Omental fat pad (tissue), 4 donors: ENCODE results near the gene TECTB. TPM values are rescaled to one million over a fixed set of nuclear protein-coding genes. Genes with fewer than 3 reads are reported as not detected.

Source experiments
- ATAC-seq: fragments of 150-250 bp; one replicate; pipeline ENCODE4 v1.9.1; 2016; ENCODE audit warnings: mild to moderate bottlenecking, moderate library complexity; ENCODE audit not compliant: low FRiP score
- DNase-seq: peaks from one replicate; pipeline ENCODE4 v3.0.0-alpha.2; 2019; ENCODE audit warnings: low spot score
- CTCF ChIP-seq, 3 donors: fragments of 450-650 bp; IDR thresholded peaks; one replicate each; pipeline ENCODE4 v1.5.1; 2016 to 2017; ENCODE audit warnings: antibody characterized with exemption in 3 of 3, mild to moderate bottlenecking in 3 of 3, moderate library complexity in 2 of 3
- total RNA-seq, 4 donors: library from RNA; depleted of rRNA; stranded (reverse); fragments of >200 nt; gene quantifications; one replicate each; pipeline ENCODE4 v1.1.0, GENCODE V29; 2016

Gene TECTB
- total RNA-seq, 4 donors from 2014 or later, result not detected

- TF ChIP-seq CTCF (IDR thresholded peaks at IDR 0.05), result no peak
- ATAC-seq, result no peak
Measured at GRCh38 chr10:112286837-112287818, 3.9 kb downstream of the TECTB start.

DNA sequence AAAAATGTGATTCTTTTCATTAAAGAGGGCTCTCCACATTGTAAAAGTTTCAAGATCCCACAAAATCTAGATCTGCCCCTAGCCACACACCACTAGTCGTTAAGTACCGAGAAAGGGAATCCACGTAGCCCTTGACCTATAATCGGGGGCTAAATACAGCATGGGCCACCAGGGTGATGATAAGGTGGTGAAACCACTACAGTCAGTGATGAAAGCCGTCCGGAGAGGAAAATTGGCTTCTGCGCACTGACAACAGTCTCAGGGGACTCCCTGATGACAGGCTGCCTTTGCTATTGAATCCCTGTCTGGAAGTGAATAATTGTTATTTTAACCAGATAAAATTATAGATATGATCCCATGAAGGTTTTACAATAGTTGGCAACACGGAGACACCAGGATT, 4.6 kb downstream of the TECTB start:
- DNase-seq (no peak), ATAC-seq (no peak)
- TF ChIP-seq CTCF (IDR thresholded peaks at IDR 0.05), result no peak

More at GRCh38 chr10:112286837-112287818, 3.9 kb downstream of the TECTB start:
- DNase-seq, result no peak

GRCh38 chr10:112288486-112288885, 5.3 kb downstream of the TECTB start:
- ATAC-seq, result no peak
- no peak for DNase-seq

DNA sequence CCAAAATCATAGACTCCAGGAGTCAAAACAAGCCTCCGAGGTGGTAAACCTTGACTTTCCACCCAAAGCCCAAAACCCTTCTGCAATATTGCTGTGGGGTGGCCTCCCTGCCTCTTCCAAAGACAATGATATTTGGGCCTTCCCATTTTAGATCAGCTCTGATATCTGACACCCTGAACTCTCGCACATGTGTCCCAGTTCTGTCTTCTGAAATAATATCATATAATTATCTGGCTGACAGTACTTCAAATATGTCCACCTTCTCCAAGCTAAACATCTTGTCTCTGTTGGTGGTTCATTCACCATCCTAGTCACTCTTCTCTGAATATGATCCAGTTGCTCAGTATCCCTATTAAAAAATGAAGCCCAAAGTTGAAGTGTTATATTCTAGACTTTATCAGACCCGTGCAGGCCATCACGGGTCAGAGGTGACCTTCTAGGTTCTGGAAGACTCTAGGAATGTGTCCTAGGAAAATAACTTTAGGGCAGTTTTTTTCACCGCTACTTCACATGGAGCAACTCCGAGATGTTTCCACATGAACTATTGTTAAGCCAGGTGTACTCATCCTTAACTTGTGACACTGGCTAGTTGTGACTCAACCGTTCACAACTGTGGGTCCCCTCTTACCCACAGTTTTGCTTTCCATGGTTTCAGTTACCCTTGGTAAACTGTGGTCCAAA, 6.3 kb downstream of the TECTB start:
- DNase-seq, result no peak
- no peak for TF ChIP-seq CTCF (IDR thresholded peaks at IDR 0.05)
- ATAC-seq, result no peak

More at GRCh38 chr10:112288486-112288885, 5.3 kb downstream of the TECTB start:
- TF ChIP-seq CTCF (IDR thresholded peaks at IDR 0.05), result no peak

GRCh38 chr10:112290054-112290373, 6.8 kb downstream of the TECTB start:
- no peak for ATAC-seq
- no peak for DNase-seq
- no peak for TF ChIP-seq CTCF (IDR thresholded peaks at IDR 0.05)

DNA sequence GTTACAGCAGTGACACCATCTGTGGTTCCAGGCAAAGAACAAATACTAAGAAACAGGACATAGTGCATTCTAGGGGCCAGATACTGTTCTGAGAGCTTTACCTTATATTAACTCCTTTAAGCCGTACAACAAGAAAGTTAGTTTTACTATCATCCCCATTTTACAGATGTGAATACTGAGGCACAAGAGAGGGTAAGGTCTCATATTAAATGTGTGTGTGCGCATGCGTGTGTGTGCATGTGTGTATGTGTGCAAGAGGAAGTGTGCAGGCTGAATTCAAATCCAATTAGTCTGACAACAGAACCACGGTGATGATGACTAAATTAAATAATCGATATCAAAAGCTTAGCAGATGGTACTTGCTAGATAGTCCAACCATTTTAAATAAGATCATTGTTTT, 11.0 kb downstream of the TECTB start:
- no peak for ATAC-seq
- no peak for DNase-seq
- TF ChIP-seq CTCF (IDR thresholded peaks at IDR 0.05), result no peak
